Measurements from ENCODE around the gene TRAF6. TPM values are rescaled to one million over a fixed set of nuclear protein-coding genes. Genes with fewer than 3 reads are reported as not detected.
"Not testable (repeated sequence)": the region's sequence is repeated elsewhere in the genome, so short reads cannot be mapped to it uniquely, and the experiment has no call there.

TRAF6 gene
- total RNA-seq, 3 donors from 2014 or later (not counting 1 experiment from before 2014, with no cell fraction given), result 37.9 to 43.3 (median 40.2) TPM

- no peak for DNase-seq
- 98% methylated on average over 3 of the region's 6 CpGs for WGBS (ENCODE audit: insufficient coverage)
- TF ChIP-seq, protein P1, sequence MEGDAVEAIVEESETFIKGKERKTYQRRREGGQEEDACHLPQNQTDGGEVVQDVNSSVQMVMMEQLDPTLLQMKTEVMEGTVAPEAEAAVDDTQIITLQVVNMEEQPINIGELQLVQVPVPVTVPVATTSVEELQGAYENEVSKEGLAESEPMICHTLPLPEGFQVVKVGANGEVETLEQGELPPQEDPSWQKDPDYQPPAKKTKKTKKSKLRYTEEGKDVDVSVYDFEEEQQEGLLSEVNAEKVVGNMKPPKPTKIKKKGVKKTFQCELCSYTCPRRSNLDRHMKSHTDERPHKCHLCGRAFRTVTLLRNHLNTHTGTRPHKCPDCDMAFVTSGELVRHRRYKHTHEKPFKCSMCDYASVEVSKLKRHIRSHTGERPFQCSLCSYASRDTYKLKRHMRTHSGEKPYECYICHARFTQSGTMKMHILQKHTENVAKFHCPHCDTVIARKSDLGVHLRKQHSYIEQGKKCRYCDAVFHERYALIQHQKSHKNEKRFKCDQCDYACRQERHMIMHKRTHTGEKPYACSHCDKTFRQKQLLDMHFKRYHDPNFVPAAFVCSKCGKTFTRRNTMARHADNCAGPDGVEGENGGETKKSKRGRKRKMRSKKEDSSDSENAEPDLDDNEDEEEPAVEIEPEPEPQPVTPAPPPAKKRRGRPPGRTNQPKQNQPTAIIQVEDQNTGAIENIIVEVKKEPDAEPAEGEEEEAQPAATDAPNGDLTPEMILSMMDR (IDR thresholded peaks at IDR 0.05), result no peak
- Mint-ChIP-seq H3K27ac (peak overlapping the region; percentile 13 to 34), H3K4me1 (peaks cover 26 to 34% of the 10 kb centered on the region in 2 donors), H3K27me3 (ENCODE audit: low read depth in 2 of 2) (no peaks in the 10 kb centered on the region), H3K4me3 (no peak overlapping the region), H3K36me3 (peaks cover 4% of the 10 kb centered on the region), H3K9me3 (no peaks in the 10 kb centered on the region)
- no peak overlapping the region for H3K27ac ChIP-seq (ENCODE audit: low read length)
- no peak for ATAC-seq
- H3K9me3 ChIP-seq (ENCODE audit: control insufficient read depth, insufficient read depth, low read length), result peaks cover 4% of the 10 kb centered on the region
- H3K4me3 ChIP-seq (ENCODE audit: low read length), result no peak overlapping the region
- peaks cover 35% of the 10 kb centered on the region for H3K36me3 ChIP-seq (ENCODE audit: control insufficient read depth, insufficient read depth, low read length)
- H3K4me1 ChIP-seq (ENCODE audit: control insufficient read depth, insufficient read depth, low read length), result peaks cover 12% of the 10 kb centered on the region
- intact Hi-C loops (cut with micrococcal nuclease), result no loop called here
- H3K27me3 ChIP-seq (ENCODE audit: control insufficient read depth, insufficient read depth, low read length), result no peaks in the 10 kb centered on the region
Observed at GRCh38 chr11:36485298-36486002, 24.6 kb downstream of the TRAF6 start.

DNA sequence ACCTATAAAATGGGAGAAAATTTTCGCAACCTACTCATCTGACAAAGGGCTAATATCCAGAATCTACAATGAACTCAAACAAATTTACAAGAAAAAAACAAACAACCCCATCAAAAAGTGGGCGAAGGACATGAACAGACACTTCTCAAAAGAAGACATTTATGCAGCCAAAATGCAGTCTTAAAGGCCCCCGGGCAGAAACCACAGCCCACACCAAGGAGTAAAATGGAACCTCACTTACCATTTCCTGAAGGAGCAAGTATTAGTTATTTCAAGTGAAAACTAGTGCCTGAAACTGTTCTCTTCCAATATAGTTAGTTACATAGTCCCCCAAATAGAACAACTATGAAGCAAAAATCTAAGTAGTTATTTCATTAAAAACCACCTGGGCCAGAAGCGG lies 27.0 kb downstream of the TRAF6 start:
- H3K27ac ChIP-seq (ENCODE audit: low read length); intact Hi-C loops (cut with micrococcal nuclease); H3K4me1 ChIP-seq (ENCODE audit: control insufficient read depth, insufficient read depth, low read length); H3K9me3 ChIP-seq (ENCODE audit: control insufficient read depth, insufficient read depth, low read length); H3K27me3 ChIP-seq (ENCODE audit: control insufficient read depth, insufficient read depth, low read length); DNase-seq; H3K4me3 ChIP-seq (ENCODE audit: low read length); ATAC-seq; H3K9me3 Mint-ChIP-seq; H3K27me3 Mint-ChIP-seq (ENCODE audit: low read depth in 2 of 2); H3K36me3 Mint-ChIP-seq: not testable (repeated sequence)
- Mint-ChIP-seq H3K4me1 (peaks cover 13 to 23% of the 10 kb centered on the region in 2 donors), H3K27ac (peak overlapping the region in 1 of 2 donors; percentile 64), H3K4me3 (peak overlapping the region; percentile 4)
- H3K36me3 ChIP-seq (ENCODE audit: control insufficient read depth, insufficient read depth, low read length), result peaks cover 18% of the 10 kb centered on the region
- 30% methylated on average over 3 of the region's 4 CpGs for WGBS (ENCODE audit: insufficient coverage)

DNA sequence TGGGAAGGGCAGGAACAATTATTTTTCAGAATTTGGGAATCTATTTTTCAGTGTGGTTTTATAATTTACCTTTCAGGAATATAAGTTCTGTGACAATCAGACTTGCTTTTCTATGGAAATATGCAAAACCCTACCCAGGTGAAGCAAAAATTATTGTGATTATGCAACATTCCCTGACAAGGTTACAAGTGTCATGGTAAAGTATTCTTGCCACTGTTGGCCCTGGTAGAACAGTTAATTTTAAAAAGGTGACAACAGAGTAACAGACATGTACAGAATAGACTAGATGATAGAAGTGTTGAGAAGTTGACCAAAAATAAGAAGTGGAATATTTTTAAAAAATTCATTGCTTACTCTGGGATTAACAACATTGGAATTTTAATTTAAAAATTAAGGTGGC lies 29.2 kb downstream of the TRAF6 start:
- Mint-ChIP-seq H3K9me3 (no peaks in the 10 kb centered on the region), H3K4me3 (no peak overlapping the region), H3K4me1 (peaks cover 7 to 9% of the 10 kb centered on the region in 2 donors), H3K36me3 (no peaks in the 10 kb centered on the region), H3K27ac (no peak overlapping the region), H3K27me3 (ENCODE audit: low read depth in 2 of 2) (no peaks in the 10 kb centered on the region)
- H3K4me3 ChIP-seq (ENCODE audit: low read length), result no peak overlapping the region
- H3K27ac ChIP-seq (ENCODE audit: low read length), result no peak overlapping the region
- ATAC-seq (no peak), DNase-seq (no peak)
- H3K9me3 ChIP-seq (ENCODE audit: control insufficient read depth, insufficient read depth, low read length), result peaks cover 4% of the 10 kb centered on the region
- TF ChIP-seq, protein P1 (IDR thresholded peaks at IDR 0.05), result no peak
- H3K4me1 ChIP-seq (ENCODE audit: control insufficient read depth, insufficient read depth, low read length), result peaks cover 6% of the 10 kb centered on the region
- peaks cover 7% of the 10 kb centered on the region for H3K36me3 ChIP-seq (ENCODE audit: control insufficient read depth, insufficient read depth, low read length)
- H3K27me3 ChIP-seq (ENCODE audit: control insufficient read depth, insufficient read depth, low read length), result no peaks in the 10 kb centered on the region
- intact Hi-C loops (cut with micrococcal nuclease), result no loop called here

DNA sequence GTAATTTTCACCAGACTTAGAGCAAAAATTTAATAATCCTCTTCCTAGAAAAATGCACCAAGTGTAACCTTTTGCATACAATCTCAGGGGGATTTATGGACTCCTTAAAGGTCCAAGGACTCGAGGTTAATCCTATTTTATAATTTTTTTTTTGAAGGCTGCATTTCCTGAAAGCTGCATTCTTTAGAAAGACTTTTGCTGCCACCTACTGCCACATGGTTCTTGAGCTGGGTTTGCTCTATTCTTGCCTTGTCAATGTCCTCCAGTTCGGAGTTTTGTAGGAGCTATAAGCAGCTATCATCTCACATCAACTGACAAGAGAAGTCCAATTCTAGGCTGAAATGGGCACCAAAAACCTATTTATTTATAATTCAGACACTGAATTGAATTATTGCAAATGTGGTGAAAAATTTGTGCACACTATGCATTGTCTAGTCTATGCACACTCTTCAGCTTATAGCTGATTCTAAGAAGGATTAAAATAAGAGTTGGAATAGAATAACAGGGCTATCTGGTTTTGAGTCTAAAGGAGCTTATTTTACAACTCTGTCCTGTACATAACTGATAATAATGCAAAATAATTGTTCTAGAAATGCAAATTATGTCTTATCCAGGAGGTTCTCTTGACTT lies 31.3 kb downstream of the TRAF6 start:
- ATAC-seq (peak; percentile 57 to 65 (median 59)), DNase-seq (peak in 1 of 2 donors; percentile 68)
- Histone ChIP-seq H3K4me3 (ENCODE audit: low read length) (no peak overlapping the region), H3K27me3 (ENCODE audit: control insufficient read depth, insufficient read depth, low read length) (no peaks in the 10 kb centered on the region), H3K36me3 (ENCODE audit: control insufficient read depth, insufficient read depth, low read length) (no peaks in the 10 kb centered on the region), H3K27ac (ENCODE audit: low read length) (no peak overlapping the region), H3K4me1 (ENCODE audit: control insufficient read depth, insufficient read depth, low read length) (peaks cover 6% of the 10 kb centered on the region), H3K9me3 (ENCODE audit: control insufficient read depth, insufficient read depth, low read length) (peaks cover 4% of the 10 kb centered on the region)
- H3K36me3 Mint-ChIP-seq, result no peaks in the 10 kb centered on the region
- H3K9me3 Mint-ChIP-seq, result no peaks in the 10 kb centered on the region
- intact Hi-C loops (cut with micrococcal nuclease), result loop anchor here (1.0 to 5.0 kb wide), 4 partner anchors 126 to 862 kb away; partner anchors contain the start of gene FJX1
- peak overlapping the region in 1 of 2 donors; percentile 63 for H3K27ac Mint-ChIP-seq
- 48% methylated on average over 2 of the region's 2 CpGs for WGBS (ENCODE audit: insufficient coverage)
- no peak overlapping the region for H3K4me3 Mint-ChIP-seq
- TF ChIP-seq, protein P1 (IDR thresholded peaks at IDR 0.05), result peak; percentile 58
- H3K27me3 Mint-ChIP-seq (ENCODE audit: low read depth in 2 of 2), result no peaks in the 10 kb centered on the region
- H3K4me1 Mint-ChIP-seq, result peaks cover 8 to 14% of the 10 kb centered on the region in 2 donors

Data from natural killer cell (primary cell).